ENCODE results near the gene PIANP.

PIANP gene

GRCh38 chr12:6653987-6654386 lies 46.6 kb downstream of the PIANP start:
- DNase-seq (ENCODE audit: low spot score): no peak
- TF ChIP-seq CTCF (IDR thresholded peaks at IDR 0.05; ENCODE audit: borderline replicate concordance, control extremely low read depth, extremely low read depth, insufficient read depth, missing control alignments): no peak
- in situ Hi-C loops (cut with MboI; ENCODE audit: low sequenced_read_pairs, unreplicated experiment): no loop called here

DNA sequence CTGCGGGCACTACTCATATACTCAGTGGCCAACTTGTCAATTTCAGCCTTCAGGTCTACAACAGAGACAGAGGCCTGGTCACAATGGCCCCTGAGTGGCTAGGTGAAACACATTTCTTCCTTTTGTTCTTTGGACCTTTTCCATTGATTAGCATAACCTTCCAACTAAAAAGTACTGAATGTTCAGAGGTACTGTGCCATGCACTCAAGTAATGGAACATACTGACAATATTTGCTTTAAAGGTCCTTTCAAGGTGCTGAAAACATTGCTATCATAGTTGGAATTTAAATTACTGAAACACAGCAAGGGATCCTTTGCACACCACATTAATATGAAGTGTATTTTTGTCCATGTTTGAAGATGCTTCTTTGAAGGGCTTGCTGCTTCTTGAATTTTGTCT lies 47.3 kb downstream of the PIANP start:
- in situ Hi-C loops (cut with MboI; ENCODE audit: low sequenced_read_pairs, unreplicated experiment): no loop called here
- no peak for TF ChIP-seq CTCF (IDR thresholded peaks at IDR 0.05; ENCODE audit: borderline replicate concordance, control extremely low read depth, extremely low read depth, insufficient read depth, missing control alignments)
- DNase-seq (ENCODE audit: low spot score): no peak

DNA sequence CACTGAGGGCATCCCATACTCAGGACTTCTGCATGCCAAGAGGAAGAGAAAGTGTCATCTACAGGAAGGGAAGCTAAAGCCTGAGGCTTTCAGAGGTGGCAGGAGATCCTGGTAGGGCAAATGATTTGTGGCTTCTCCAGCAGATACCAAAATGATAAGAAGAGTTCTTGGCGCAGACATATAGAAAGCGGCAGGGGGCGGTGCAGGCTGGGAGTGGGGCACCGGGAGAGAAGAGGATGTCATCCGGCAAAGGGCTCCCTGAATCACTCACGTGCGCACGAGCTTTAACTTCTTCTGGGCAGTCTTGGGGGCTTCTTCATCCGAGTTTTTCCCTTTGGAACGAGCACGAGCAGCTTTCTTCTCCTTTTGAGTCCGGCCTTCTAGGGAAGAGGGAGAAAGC lies 48.2 kb downstream of the PIANP start:
- DNase-seq (ENCODE audit: low spot score): no peak
- TF ChIP-seq CTCF (IDR thresholded peaks at IDR 0.05; ENCODE audit: borderline replicate concordance, control extremely low read depth, extremely low read depth, insufficient read depth, missing control alignments): no peak
- in situ Hi-C loops (cut with MboI; ENCODE audit: low sequenced_read_pairs, unreplicated experiment): no loop called here

DNA sequence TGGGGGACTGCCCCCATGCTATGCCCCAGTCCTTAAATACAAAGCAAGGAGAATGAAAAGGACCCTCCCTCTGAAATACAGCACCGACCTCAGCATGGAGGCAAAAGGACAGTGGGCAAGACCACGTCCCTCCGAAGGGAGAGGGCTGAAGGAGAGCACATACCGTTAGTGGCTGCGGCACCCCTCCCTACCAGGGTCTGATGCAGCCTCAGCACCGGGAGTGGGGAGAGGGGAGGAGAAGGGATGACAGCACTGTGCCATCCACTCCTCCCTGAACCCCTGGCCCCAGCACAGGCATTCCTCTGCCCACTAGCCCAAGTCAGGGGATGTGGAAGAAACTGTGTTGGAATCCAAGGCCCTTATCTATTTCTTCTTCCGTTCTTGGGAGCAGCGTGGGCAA lies 49.8 kb downstream of the PIANP start:
- DNase-seq (ENCODE audit: low spot score): no peak
- no peak for TF ChIP-seq CTCF (IDR thresholded peaks at IDR 0.05; ENCODE audit: borderline replicate concordance, control extremely low read depth, extremely low read depth, insufficient read depth, missing control alignments)
- in situ Hi-C loops (cut with MboI; ENCODE audit: low sequenced_read_pairs, unreplicated experiment): no loop called here

DNA sequence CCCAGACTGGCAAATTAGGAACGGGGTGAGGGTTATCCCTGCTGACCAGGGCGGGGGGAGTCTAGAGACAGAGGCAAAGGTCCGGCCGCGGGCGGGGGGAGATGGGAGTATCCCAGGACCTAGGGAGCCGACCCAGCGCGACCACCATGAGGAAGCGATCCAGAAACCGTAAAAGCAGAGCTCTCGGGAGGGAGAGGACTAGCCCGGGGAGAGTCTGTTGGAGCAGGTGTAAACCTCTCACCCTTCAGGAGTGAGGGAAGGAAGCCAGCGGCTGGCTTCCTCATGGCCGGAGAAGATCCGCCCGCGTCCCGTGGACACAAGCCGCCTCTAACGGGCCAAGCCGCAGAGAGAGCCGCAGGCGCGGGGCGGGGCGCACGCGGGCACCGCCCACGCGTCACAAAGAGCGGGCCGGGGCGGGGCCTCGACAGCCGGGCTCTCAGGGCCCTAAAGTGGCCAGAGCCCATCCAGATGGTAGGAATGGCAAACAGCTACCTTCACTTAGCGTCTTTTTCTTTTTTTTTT lies 53.5 kb downstream of the PIANP start, which contains the start of gene ACRBP:
TSS of gene ACRBP (minus strand) at position 350 of the 522 bp plus-strand sequence. CDS start at position 284, 66 bp downstream.
- DNase-seq (ENCODE audit: low spot score): peak; percentile 81
- TF ChIP-seq CTCF (IDR thresholded peaks at IDR 0.05; ENCODE audit: borderline replicate concordance, control extremely low read depth, extremely low read depth, insufficient read depth, missing control alignments): no peak
- in situ Hi-C loops (cut with MboI; ENCODE audit: low sequenced_read_pairs, unreplicated experiment): no loop called here

DNA sequence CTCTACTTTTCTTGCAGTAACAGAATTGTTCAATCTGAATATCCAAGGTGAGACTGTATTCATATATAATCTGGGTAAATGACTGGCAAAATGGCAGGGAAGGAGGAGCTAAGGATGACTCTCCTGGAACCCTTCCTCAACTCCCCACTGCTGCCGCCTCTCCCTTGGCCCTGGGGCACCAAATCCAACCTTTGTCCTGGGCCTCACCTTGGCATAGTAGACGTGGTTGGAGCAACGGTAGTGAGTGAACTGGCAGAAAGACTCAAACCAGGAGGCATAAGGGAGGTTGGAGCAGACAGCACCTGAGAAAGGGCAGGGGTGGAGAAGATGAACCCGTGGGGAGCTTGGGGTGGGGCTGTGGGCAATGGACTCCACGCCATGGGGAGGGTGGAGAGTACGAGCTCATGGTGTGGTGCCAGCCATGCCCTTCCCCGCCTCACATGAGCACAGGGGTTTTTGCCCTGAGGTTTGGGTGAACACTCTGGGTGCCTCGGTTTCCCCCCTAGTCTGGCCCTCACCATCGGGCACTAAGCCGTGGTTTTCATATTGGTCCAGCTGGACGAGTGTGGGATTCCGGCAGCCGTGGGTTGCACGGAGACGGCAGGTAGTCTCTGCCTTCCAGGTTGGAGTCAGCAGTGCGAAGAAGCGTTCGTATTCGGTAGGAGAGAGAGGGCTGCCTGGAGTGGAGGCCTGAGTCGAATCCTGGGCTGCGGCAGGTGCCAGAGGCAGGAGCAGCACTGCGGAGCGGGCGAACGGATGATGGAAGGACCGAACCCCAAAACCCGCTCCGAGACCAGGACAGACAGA lies 54.1 kb downstream of the PIANP start:
- TF ChIP-seq CTCF (IDR thresholded peaks at IDR 0.05; ENCODE audit: borderline replicate concordance, control extremely low read depth, extremely low read depth, insufficient read depth, missing control alignments): no peak
- in situ Hi-C loops (cut with MboI; ENCODE audit: low sequenced_read_pairs, unreplicated experiment): no loop called here
- DNase-seq (ENCODE audit: low spot score): no peak
